Right renal cortex interstitium (tissue), 3 donors: ENCODE measurements around the gene SLC25A21. TPM values are rescaled to one million over a fixed set of nuclear protein-coding genes. Genes with fewer than 3 reads are reported as not detected.
"Not testable (repeated sequence)": the region's sequence is repeated elsewhere in the genome, so short reads cannot be mapped to it uniquely, and the experiment has no call there.

ENCODE experiments used
- DNase-seq, 3 donors: peaks; one replicate each; pipeline ENCODE4 v3.0.0-alpha.2; 2013; ENCODE audit warnings: low read depth in 3 of 3, low spot score in 2 of 3
- polyA plus RNA-seq, 3 donors: library from polyadenylated mRNA; unstranded; fragments of 120-200 nt; gene quantifications; one replicate each; pipeline ENCODE4 v1.2.1, GENCODE V29; 2013; ENCODE audit not compliant: insufficient read length in 3 of 3

SLC25A21 gene
- polyA plus RNA-seq, 3 donors, result 2.4 to 4.7 (median 3.4) TPM

DNA sequence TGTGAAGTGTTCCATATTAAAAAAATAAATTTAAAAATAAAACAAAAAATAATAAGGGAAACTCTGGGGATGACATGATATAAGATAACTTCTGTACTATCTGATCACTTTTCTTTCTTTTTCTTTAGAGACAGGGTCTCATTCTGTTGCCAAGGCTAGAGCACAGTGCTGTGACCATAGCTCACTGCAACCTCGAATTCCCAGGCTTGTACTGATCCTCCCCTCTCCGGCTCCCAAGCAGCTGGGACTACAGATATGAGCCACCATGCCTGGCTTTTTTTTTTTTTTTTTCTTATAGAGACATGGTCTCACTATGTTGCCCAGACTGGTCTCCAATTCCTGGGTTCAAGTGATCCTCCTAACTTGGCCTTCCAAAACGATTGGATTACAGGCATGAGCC is 14.9 kb upstream of the SLC25A21 start:
- DNase-seq, result no peak

DNA sequence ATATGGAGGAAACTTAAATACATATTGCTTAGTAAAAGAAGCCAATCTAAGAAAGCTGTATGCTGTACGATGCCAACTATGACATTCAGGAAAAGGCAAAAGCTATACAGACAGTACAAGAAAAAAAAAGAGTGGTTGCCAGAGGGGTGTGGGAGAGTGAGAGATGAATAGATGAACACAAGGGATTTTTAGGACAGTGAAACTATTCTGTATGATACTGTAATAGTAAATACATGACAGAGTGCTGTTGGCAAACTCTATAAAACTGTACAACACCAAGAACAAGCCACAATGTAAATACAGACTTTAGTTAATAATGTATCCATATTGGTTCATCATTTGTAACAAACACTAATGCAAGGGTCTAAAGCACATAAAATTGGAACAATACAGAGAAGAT is 14.5 kb upstream of the SLC25A21 start:
- no peak for DNase-seq

DNA sequence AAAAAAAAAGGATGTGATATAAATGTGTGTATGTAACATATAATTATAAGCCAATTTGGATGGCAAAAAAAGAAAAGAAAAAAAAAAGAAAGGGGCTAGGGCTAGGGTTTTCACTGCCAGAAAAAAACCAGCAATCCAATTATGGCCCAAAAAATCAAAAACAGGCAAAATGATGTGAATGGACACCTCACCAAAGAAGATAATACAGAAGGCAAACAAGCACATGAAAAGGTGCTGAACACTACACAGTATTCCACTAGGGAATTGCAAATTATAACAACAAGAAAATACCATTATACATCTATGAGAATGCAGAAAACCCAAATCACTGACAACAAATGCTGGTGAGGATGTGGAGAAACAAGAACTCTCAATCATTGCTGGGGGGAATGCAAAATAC is 13.3 kb upstream of the SLC25A21 start:
- DNase-seq, result no peak

DNA sequence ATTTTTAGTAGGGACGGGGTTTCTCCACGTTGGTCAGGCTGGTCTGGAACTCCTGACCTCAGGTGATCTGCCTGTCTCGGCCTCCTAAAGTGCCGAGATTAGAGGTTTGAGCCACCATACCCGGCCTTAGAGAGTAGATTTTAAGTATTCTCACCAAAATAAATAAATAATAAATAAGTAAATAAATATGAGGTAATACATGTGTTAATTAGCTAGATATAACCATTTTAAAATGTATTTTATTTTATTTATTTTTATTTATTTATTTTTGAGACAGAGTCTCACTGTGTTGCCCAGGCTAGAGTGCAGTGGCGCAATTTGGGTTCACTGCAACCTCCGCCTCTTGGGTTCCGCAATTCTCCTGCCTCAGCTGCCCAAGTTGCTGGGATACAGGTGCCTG is 12.1 kb upstream of the SLC25A21 start:
- DNase-seq, result not testable (repeated sequence)

DNA sequence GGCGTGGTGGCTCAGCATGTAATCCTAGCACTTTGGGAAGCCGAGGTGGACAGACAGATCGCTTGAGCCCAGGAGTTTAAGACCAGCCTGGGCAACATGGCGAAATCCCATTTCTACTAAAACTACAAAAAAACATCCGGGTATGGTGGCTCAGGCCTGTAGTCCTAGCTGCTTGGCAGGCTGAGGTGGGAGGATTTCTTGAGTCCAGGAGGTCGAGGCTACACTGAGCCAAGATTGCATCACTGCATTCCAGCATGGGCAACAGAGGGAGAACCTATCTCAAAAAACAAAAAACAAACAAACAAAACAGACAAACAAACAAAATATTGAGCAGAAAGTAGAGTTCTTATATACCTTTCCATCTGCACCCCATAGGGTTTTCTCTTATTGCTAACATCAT is 9.0 kb upstream of the SLC25A21 start:
- DNase-seq, result no peak

DNA sequence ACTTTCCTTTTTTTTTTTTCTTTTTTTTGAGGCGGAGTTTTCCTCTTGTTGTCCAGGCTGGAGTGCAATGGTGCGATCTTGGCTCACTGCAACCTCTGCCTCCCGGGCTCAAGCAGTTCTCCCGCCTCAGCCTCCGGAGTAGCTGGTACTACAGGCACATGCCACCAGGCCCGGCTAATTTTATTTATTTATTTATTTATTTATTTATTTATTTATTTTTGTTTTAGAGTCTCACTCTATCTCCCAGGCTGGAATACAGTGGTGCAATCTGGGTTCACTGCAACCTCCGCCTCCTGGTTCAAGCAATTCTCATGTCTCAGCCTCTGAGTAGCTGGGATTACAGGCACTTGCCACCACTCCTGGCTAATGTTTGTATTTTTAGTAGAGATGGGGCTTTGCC is 8.5 kb upstream of the SLC25A21 start:
- DNase-seq, result not testable (repeated sequence)

DNA sequence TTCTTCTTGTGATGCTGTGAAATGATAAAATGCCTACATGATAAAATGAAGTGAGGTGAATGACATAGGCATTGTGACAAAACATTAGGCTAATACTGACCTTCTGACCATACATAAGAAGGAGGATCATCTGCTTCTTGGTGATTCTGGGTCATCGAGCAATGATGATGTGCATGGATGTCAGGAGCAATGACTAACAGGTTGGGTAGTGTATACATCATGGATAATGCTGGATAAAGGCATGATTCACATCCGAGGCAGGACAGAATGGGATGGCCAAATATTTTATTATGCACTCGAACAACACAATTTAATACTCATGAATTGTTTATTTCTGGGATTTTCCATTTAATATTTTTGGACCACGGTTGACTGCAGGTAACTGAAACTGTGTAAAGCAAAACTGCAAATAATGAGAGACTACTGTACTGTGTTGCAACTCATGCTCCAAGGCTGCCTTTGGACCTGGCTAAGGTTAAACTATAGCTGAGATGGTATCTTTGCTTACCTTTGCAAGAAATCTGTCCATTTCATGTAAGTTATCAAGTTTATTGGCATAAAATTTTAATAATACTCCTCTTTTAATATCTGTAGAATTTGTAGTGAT is 7.6 kb upstream of the SLC25A21 start:
- no peak for DNase-seq

DNA sequence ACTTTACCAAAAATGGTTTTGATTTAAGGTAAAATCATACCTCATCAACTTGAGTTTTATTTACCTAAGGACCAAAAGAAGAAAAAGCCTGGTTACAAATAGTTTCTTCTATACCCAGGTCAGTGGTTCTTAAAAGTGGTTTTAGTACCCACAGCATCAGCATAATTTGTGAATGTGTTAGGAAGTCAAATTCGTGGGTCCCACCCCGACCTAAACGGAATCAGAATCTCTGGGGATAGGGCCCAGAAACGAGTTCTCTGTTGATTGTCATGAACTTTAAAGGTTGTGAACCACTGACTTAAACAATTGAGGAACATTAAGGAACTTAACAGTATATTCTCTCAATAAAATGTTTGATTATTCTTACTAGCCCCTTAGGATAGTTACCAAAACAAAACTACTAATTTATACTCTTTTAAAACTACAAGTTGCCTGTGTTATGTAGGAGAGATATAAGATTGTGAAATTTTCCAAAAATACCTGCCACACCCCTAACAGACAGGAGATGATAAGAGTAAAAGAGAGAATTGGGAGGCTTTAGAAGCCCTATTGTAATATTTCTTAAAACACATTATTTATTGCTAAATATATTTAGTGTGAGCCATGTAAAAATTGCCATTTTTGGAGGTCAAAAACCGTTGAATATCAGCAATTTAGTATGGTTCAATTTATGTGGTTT is 669 bp upstream of the SLC25A21 start:
- no peak for DNase-seq

DNA sequence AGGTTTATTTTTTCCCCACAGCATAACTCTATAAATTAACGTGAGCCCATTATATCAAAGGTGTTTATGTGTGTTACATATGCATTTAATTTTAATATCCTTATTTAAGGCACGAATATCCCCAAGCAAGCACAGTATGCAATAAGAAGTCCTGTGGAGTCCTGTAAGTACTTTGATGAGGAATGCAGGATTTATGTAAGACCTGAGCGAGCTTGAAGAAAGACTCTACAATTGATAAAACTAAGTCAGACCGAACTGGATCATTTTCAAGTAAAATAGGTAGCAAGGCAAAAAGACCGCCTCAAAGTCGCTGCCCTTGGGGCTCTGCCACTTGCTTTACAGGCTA is 755 bp downstream of the SLC25A21 start:
- no peak for DNase-seq

DNA sequence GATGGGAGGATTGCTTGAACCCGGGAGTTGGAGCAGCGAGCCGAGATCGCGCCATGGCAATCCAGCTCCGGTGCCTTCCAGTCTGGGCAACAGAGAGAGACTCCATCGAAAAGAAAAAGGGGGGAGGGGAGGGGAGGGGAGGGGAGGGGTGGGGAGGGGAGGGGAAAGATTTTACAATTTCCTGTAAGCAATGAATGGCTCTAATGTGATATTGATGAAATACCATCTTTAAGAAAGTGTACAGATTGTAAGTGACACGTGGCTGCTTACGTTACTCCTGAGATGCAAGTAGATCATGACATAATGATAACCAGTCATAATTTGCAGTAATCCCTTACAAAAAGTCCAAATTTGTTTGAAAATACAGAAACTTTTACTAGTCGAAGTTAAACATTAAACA is 1.4 kb downstream of the SLC25A21 start:
- DNase-seq, result no peak

DNA sequence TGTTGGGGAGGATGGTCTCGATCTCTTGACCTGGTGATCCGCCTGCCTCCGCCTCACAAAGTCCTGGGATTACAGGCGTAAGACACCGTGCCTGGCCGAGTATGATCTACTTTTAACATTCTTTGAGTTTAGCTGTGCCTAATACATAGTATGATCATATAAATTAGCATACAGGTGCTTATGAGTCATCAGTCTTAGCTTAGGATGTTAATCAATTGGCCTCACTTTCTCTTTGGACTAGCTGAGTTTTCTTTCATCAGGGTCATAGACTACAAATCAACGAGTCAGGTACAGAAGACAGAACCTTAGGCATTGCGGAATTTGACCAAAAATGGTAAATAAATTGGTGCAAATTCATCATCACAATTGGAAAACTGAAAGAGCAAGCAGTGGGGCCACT is 2.2 kb downstream of the SLC25A21 start:
- DNase-seq, result no peak

DNA sequence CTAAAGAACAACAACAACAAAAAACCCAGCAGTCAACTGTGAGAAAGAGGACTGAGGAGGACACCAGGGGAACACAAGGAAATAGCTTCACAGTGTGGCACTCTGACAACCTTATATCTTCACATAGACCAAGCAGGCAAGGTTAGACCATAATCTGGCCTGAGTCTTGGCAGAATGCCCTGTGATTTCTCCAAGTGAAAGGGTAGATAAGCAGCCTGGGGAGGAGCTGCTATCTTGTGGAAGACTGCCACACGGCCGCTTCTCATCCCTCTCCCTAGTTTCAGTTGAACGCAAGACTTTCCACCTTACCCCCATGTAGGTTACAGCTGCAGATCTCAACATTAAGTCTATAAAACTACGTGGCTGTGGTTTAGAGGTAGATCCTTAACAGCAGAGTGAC is 3.7 kb downstream of the SLC25A21 start:
- no peak for DNase-seq

DNA sequence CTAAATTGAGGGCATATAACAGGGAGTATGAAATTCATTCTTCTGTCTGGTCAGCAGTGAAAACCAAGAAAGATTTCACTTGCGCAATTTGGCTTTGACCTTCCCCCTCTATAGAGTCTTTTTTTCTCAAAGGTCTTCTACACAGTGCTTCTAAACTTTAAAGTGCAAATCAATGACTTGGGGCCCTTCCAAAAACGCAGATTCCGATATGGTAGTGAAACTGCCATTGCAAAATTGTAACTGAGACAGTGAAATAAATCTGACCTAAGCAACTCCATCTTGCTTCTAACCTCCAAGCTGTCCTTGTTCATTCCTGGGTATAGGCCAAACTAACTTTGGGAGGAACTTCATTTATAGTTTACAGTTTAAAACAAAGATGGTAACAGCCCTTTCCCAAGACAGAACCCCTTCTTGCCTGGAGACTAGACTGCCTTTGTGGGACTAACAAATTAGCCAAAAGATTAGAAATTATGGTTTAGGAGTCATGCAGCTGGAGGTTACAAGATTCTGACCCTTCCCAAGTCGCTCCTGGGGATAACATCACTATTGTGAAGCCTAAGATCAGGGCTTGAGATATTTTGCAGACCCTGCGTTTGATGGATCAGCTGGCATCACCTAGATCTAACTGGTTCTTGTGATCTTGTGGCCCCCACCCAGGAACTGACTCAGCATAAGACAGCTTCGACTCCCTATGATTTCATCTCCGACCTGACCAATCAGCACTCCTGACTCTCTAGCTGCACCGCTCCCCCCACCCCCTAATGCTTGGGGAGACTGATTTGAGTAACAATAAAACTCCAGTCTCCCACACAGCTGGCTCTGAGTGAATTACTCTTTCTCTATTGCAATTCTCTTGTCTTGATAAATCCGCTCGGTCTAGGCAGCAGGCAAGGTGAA is 5.0 kb downstream of the SLC25A21 start:
- no peak for DNase-seq

DNA sequence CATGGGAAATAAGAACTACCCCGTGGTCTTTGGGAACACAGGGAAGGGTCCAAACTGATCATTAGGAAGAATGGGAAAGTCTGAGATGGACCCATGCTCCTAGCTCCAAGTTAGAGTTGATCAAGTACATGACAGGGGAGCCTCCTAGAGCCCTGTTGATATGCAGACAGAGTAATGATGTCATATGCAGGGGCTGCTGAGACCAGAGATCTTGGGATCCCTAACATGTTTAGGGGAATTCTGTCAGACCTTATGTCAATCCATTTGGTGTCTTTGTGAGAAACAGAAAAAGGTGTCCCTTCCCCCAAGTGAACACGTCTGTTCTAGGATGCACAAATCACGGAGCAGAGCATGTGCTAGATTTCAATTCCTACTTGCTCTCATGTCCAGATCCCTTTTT is 6.6 kb downstream of the SLC25A21 start:
- DNase-seq, result no peak

DNA sequence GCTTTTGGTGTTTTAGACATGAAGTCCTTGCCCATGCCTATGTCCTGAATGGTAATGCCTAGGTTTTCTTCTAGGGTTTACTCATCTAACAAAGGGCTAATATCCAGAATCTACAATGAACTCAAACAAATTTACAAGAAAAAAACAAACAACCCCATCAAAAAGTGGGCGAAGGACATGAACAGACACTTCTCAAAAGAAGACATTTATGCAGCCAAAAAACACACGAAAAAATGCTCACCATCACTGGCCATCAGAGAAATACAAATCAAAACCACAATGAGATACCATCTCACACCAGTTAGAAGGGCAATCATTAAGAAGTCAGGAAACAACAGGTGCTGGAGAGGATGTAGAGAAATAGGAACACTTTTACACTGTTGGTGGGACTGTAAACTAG is 10.1 kb downstream of the SLC25A21 start:
- DNase-seq, result not testable (repeated sequence)

DNA sequence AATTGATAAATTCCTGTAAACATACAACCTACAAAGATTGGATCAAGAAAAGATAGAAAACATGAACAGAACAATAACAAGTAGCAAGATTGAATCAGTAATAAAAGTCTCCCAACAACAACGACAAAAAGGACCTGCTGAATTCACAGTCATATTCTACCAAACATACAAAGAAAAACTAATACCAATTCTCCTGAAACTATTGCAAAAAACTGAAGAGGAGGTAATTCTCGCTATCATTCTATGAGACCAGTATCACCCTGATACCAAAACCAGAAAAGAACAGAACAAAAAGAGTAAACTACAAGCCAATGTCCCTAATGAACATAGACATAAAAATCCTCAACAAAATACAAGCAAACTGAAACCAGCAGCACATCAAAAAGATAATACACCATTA is 14.4 kb downstream of the SLC25A21 start:
- DNase-seq, result no peak

DNA sequence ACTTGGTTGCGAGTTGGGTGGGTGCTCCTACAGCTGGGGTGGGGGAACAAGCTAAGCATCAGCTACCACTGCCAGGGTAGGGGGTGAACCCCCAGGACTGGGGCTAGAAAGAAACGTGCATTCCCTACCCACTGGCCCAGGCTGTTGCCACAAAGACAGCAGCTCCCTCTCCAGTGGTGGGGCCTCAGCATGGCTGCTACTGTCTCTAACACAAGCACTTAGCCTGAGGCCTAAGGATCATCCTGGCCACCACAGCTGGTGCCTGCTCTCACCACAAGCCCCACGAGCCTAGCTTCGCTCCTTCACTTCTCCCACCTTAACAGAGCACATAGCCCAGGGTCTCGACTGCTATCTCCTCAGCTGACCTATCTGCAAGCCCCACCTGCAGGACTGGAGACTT is 18.9 kb downstream of the SLC25A21 start:
- no peak for DNase-seq

DNA sequence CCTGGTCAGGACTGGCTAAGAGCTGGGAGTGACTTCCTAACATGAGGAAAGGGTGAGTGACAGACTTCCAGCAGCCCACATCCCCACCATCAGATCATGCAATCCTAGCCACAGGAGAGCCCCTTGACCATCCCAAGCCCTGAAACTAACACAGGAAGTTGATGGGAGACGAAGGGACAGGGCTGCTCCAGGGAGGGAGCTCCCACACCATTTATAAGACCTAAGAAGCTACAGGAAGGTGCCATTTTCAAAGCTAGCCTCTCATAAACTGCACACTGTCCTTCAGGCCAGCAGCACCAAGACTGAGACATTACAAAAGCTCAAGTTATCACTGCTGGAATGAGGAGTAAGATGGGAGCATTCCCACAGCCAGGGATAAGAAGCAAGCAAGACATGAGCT is 19.4 kb downstream of the SLC25A21 start:
- DNase-seq, result no peak

DNA sequence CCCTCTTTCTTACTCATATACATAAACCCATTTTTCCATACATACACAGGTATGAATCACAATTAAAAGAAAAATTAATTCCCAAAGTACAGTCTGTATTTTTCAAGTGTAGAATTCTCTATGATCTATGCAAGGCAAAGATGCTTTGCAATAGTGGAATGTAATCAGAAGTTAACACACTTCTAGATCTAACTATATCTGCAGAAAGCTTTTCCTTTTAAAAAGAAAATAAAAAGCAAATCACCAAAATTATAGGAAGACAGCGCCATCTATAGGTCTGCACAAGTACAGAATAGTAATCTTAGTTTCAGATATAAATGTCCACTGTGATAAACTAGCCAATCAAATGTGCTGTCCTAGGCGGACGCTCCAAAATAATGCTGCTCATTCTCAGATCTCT is 22.0 kb downstream of the SLC25A21 start:
- DNase-seq, result no peak

DNA sequence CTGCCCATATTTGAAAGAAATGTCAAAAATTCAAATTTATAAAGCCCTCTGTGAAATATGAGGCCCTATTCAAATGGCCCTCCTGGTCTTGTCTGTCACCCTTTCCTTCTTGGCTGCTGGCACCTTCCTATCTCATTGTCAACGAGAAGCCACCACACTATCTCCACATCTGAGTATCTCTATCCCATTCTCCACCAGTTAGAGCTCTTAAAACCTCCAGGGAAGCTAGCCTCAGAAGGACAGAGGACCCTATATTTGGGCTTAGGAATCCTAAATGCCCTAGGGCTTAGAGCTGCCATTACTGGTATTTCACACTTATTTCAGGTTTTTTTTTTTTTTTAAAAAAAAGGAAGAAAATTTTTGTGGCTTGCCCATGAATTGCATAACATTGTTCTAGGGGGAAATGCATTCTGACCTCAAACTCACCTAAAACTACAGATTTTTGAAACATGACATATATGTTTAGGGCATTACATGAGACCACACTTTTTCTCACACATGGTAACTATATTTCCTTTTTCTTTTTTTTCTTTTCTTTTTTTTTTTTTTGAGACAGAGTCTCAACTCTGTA is 25.0 kb downstream of the SLC25A21 start:
- no peak for DNase-seq

DNA sequence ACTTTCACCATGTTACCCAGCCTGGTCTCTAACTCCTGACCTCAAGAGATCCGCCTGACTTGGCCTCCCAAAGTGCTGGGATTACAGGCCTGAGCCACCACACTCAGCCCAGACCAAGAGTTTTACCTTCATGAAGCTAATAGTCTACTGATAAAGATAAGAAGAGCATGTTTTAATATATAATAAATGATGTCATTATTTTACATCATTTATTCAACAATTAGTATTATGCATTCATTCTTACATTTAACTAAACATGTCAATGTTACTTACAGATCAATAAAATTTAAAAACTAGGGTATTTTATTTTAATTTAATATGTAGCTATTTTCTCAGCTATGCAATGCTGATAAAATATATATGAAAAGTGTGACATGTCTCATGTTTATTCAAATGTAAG is 26.0 kb downstream of the SLC25A21 start:
- DNase-seq, result not testable (repeated sequence)

DNA sequence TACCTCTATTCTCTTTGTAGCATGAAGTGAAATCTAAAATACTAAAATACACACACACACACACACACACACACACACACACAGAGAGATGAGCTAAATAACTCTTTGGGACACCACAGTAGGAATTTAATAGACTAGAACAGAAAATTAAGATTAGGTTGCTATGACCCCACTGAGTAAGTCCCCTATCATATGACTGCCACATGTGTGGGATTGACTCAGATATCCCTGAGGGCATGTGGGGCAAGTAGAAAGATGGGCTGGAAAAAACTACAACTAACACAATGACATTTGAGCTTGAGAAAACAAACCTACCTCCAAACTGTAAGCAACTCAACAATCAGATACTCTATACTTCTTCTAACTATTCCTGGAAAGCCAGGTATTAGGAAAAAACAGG is 27.0 kb downstream of the SLC25A21 start:
- DNase-seq, result no peak
